HUDEP-2 (cell line): ENCODE results near the gene CDC42BPB.

ENCODE experiments used
- DNase-seq, 76 experiments: peaks; one replicate each; lab custom pipeline; 2025; ENCODE audit not compliant: unreplicated experiment in 76 of 76; lab: John Stamatoyannopoulos, UW

The CDC42BPB gene

DNA sequence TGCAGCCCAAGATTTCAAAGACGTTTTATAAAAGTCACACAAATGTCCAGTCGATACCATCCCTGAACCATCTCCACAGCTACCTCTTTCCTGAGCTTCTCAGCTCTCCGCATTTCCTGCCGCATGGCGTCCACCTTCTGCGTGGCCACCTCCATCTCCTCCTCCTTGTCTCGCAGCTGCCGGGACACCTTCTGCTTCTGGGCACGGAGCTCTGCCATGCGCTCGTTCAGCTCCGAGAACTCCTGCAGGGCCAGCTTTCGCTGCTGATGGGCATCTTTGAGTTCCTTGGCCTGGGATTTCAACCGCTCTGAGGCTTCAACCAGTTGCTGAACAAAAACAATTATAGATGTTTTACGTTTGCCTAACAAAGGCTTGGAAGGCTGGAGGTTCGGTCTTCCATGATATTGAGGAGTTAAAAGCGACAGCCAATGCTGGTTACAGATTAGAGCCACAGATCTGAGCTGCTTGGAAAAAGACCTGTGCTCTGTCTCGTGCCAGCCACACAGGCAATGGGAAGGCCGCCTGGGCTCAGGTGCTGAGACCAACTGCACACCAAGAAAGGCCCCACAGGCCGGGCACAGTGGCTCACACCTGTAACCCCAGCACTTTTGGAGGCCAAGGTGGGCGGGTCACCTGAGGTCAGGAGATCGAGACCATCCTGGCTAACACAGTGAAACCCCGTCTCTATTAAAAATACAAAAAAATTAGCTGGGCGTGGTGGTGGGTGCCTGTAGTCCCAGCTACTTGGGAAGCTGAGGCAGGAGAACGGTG lies 85.3 kb downstream of the CDC42BPB start:
- no peak for DNase-seq

GRCh38 chr14:102971314-102971713 lies 86.0 kb downstream of the CDC42BPB start:
- DNase-seq = no peak

DNA sequence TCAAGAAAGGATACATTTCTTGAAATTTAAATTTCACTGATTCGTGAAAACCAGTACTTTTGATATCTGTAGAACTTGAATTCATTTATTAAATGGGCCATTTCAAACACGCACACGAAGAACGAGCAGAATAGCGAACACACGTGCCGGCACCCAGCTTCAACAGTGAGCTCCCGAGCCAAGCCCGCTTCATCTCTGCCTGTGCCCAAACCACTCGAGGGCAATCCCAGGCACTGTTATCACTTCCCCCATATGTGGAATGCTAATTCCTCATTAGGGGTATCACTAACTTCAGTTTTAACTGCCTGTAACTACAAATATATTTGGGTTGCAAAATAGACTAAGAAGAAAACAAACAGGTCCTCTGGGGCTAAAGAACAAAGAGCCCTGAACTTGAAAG lies 86.9 kb downstream of the CDC42BPB start:
- no peak for DNase-seq

DNA sequence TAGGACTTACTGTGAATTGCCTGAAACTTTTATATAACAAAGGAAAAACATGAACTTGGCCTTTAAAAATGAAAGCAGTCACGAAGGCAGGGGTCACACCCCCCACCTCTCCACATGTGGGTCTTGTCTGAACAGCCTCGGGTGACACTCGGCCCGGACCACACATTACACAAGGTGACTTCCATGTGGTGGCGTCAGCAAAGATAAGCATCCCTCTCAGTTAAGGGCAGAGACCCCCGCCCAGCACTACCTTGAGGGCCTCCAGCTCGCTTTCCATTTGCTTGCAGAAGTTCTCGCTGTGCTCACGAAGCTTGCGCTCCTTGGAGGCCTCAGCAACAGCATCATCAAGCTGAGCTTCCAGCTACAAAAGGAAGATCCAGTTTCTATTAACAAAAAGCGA lies 87.4 kb downstream of the CDC42BPB start:
- no peak for DNase-seq

- no peak for DNase-seq
These were observed 88.1 kb downstream of the CDC42BPB start for GRCh38 chr14:102969060-102969791.

DNA sequence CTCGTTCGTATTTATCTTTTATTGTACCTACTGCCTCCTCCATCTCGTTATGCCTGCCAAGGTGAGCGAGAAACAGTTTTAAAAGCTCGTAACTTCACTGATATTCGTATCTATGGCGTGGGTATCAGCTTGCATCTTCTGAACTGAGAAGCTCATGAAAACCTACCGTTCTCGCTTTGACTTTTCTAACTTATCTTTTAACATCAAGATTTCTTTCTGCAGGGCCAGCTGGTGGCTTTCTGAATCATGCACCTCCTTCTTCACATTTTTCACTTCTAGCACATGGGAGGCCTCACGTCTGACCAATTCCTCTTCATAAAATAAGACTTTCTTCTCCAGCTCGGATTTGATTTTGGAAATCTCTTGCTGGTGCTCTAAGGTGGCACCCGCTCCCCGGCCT lies 89.0 kb downstream of the CDC42BPB start:
- DNase-seq = no peak

DNA sequence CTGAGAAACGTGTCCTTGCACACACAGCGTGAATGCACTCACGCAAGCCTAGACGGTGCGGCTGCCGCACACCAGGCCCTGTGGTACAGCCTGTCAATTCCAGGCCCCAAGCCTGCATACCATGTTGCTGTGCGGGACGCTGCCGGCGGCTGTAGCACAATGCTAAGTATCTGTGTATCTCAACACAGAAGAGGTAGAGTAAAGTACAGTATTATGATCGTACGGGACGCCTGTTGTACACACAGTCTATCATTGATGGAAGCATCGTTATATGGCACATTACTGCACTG lies 89.9 kb downstream of the CDC42BPB start:
- DNase-seq = no peak

- DNase-seq = no peak
These were observed 90.5 kb downstream of the CDC42BPB start for GRCh38 chr14:102966681-102967505.

DNA sequence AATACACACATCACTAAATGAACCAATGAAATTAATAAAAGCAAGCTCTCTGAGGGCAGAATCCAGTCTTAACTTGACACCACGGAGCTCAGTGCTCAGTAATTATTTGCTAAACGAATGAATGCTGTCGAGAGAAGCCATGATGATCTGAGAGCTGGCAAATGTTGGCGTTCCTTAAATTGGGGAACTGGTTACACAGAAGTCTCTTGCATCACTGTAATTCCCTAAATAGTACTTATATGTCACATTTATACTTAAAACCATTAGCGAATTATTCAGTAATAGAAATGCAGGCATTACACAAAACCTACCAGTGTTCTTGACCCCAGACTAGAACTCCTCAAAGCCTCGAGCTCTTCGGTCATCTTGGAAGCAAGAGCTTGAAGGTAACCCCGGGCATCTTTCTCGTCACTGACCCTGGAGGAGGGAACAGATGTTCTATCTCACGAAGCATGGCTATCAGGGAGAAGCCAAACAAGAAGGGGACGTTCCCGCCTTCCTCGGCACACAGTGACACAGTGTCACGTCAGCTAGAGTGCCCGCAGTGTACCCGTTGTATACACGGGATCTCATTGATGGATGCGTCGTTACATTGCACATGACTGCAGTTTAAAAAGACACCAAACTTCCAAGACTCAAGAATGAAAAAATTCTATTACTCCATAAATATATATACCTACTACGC lies 91.2 kb downstream of the CDC42BPB start:
- DNase-seq = no peak

DNA sequence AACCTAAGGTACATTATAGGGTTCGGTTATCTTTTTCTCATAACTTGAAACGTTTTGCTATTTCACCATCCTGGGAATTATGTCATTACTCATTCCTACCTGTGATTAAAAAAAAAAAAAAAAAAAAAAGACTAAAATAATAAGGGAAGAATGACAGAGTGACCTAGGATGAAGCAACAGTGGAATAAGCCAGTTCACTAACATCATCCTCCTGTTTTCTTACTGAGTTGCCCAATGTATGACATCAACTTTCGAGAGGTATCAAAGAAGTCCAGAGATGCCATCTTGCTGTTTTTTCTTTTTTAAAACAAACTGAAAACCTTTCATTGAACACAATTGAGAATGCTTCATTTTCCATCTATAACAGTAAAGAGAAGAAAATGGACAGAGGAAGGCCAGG lies 92.1 kb downstream of the CDC42BPB start:
- no peak for DNase-seq

- DNase-seq = no peak
These were observed 93.1 kb downstream of the CDC42BPB start for GRCh38 chr14:102964152-102964730.

GRCh38 chr14:102962111-102962627 lies 95.2 kb downstream of the CDC42BPB start:
- no peak for DNase-seq

GRCh38 chr14:102958461-102958860 lies 98.9 kb downstream of the CDC42BPB start:
- DNase-seq = no peak

DNA sequence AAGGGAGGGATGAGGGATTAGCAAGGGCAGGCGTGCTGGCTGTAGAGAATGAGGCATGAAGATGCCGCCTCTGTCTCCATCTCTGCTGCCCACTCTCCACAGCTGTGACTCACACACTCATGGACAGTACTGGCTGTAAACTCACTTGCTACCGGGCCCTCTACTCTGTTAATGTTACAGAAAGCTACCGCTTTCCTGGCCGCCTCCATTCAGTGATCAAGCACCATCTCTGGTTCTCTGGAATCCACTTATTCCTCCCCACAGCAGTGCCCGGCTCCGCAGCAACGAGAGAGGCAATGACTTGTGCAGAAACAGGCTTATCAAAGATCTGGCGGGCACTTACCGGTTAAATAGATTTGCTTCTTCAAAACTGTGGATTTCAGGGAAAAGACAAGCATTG lies 100.1 kb downstream of the CDC42BPB start:
- DNase-seq = no peak

DNA sequence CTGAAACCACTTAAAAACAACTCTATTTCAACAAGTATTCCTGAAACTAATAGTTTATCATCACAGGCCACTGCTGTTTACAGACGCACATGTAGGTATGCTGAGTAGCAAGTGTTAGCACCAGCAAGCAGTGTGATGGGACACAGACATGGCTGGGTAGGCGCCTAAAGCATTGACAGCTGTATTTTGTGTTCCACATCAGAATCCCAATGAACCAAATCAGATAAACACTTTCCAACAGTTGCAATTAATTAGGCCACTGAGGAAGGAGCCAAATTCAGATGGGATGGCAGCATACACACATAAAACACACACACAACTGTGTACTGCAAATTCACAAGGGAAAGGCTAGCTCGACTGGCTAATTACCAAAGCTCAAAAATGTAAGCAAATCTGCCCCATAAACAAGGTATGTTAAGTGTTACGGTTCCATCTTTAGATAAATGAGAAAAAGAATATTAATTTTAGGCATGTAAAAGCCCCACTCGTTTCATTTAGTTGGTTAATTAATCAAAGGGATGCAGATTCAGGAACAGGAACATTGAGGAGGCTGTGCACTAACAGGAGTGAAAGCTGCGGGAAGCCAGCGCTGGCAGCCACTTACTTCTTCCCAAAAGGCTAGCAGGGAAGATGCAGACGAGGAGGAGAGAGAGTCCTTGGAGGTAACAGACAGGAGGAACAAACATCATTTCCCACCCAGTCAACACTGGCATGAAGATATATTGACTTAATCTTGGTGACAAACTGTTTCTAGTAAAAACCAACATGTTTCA lies 101.5 kb downstream of the CDC42BPB start:
- no peak for DNase-seq

DNA sequence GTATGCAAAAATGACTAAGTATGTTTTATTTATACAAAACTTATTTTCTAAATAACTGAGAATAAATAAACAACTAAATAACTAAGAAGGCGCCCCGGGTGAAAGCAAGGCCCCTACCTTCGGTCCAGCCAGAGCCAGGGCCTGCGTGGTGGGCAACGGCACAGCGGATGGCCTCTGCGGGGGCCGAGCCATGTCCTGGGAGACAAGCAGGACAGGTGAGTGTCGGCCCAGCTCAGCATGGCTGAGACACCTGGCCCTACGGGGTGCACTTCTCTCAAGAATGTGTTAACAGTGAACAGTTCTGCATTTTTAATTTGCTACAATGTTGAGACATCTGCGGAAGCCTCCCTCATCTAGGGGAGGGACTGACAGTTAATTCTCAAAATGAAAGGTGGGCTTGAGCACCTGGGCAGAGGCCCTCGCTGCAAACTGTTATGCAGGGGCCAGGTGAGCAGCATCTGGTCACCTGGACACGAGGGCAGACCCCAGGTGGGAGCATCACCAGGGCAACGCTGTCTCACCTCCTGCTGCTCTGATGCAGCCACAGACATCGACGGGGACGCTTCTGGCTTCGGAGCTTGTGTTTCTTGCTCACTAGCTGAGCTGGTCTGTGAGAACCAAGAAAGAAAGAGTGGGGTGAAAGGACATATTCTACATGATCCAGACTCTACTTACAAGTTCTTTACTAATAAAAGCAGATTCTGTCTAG lies 103.1 kb downstream of the CDC42BPB start:
- DNase-seq = no peak

- DNase-seq = no peak
These were observed 104.2 kb downstream of the CDC42BPB start for GRCh38 chr14:102953100-102953499.

GRCh38 chr14:102952276-102952675 lies 105.1 kb downstream of the CDC42BPB start:
- no peak for DNase-seq

- DNase-seq = no peak
These were observed 105.5 kb downstream of the CDC42BPB start for GRCh38 chr14:102951799-102952198.
